Dendritic cell treated with granulocyte-macrophage colony-stimulating factor and Interleukin-4, amounts not matched to agents 40 ng/mL and 50 ng/mL, for 4 days (primary cell): ENCODE measurements around the gene MYMK.
A peak's percentile ranks its signal among the peaks of the same experiment; 100 is the strongest.

Source experiments
- H3K27ac Mint-ChIP-seq: one replicate; pipeline ENCODE4 v1.8.0; 2022; ENCODE audit warnings: mild to moderate bottlenecking, mixed read lengths
- H3K27me3 Mint-ChIP-seq: one replicate; pipeline ENCODE4 v1.8.0; 2022; ENCODE audit warnings: mild to moderate bottlenecking, mixed read lengths
- H3K36me3 Mint-ChIP-seq: one replicate; pipeline ENCODE4 v1.8.0; 2022; ENCODE audit warnings: low read depth, mixed read lengths
- H3K4me1 Mint-ChIP-seq: one replicate; pipeline ENCODE4 v1.8.0; 2022; ENCODE audit warnings: low read depth, mixed read lengths
- H3K4me3 Mint-ChIP-seq: one replicate; pipeline ENCODE4 v1.8.0; 2022; ENCODE audit warnings: mild to moderate bottlenecking, moderate library complexity, mixed read lengths
- H3K9me3 Mint-ChIP-seq: one replicate; pipeline ENCODE4 v1.8.0; 2022; ENCODE audit warnings: mixed read lengths
- intact Hi-C: fragments of 100-400 bp; cut with micrococcal nuclease; formaldehyde crosslinking; loops from one replicate; pipeline ENCODE4 v1.15.0; 2022

MYMK gene

GRCh38 chr9:133490201-133490681 is 34.5 kb downstream of the MYMK start:
- Mint-ChIP-seq H3K4me3 (no peak overlapping the region), H3K36me3 (no peaks in the 10 kb centered on the region), H3K27me3 (peaks cover 14% of the 10 kb centered on the region), H3K9me3 (no peaks in the 10 kb centered on the region), H3K27ac (no peak overlapping the region), H3K4me1 (peaks cover 7% of the 10 kb centered on the region)
- intact Hi-C loops: no loop called here

GRCh38 chr9:133489253-133490190 is 35.2 kb downstream of the MYMK start:
- intact Hi-C loops: loop anchor here (5.0 kb wide), 1 partner anchor 302 kb away; no protein-coding TSS in a partner anchor
- no peak overlapping the region for H3K27ac Mint-ChIP-seq

GRCh38 chr9:133488686-133489252 is 36.0 kb downstream of the MYMK start:
- intact Hi-C loops: loop anchor here (5.0 kb wide), 1 partner anchor 301 kb away; no protein-coding TSS in a partner anchor
- Mint-ChIP-seq H3K4me3 (no peak overlapping the region), H3K27ac (no peak overlapping the region)

More at GRCh38 chr9:133489253-133490190, 35.2 kb downstream of the MYMK start:
- Mint-ChIP-seq H3K4me1 (peaks cover 7% of the 10 kb centered on the region), H3K27me3 (peaks cover 15% of the 10 kb centered on the region), H3K4me3 (no peak overlapping the region), H3K36me3 (no peaks in the 10 kb centered on the region), H3K9me3 (no peaks in the 10 kb centered on the region)

GRCh38 chr9:133487331-133487725 is 37.4 kb downstream of the MYMK start:
- Mint-ChIP-seq H3K9me3 (no peaks in the 10 kb centered on the region), H3K36me3 (no peaks in the 10 kb centered on the region), H3K27me3 (peaks cover 33% of the 10 kb centered on the region), H3K27ac (no peak overlapping the region), H3K4me1 (peaks cover 7% of the 10 kb centered on the region), H3K4me3 (no peak overlapping the region)
- intact Hi-C loops: loop anchor here (5.0 kb wide), 1 partner anchor 300 kb away; no protein-coding TSS in a partner anchor

More at GRCh38 chr9:133488686-133489252, 36.0 kb downstream of the MYMK start:
- no peaks in the 10 kb centered on the region for H3K9me3 Mint-ChIP-seq
- peaks cover 20% of the 10 kb centered on the region for H3K27me3 Mint-ChIP-seq
- H3K36me3 Mint-ChIP-seq: no peaks in the 10 kb centered on the region
- H3K4me1 Mint-ChIP-seq: peaks cover 7% of the 10 kb centered on the region

GRCh38 chr9:133485531-133486260 is 39.1 kb downstream of the MYMK start:
- intact Hi-C loops: loop anchor here (1.0 to 5.0 kb wide), 2 partner anchors 78 to 298 kb away; no protein-coding TSS in a partner anchor
- Mint-ChIP-seq H3K27ac (peak overlapping the region; percentile 34), H3K4me1 (peaks cover 7% of the 10 kb centered on the region), H3K4me3 (no peak overlapping the region), H3K9me3 (no peaks in the 10 kb centered on the region), H3K27me3 (peaks cover 48% of the 10 kb centered on the region), H3K36me3 (no peaks in the 10 kb centered on the region)

GRCh38 chr9:133484671-133485437 is 39.9 kb downstream of the MYMK start:
- Mint-ChIP-seq H3K27me3 (peaks cover 50% of the 10 kb centered on the region), H3K9me3 (no peaks in the 10 kb centered on the region), H3K36me3 (no peaks in the 10 kb centered on the region), H3K27ac (no peak overlapping the region), H3K4me3 (no peak overlapping the region), H3K4me1 (peaks cover 11% of the 10 kb centered on the region)
- intact Hi-C loops: loop anchor here (5.0 kb wide), 1 partner anchor 298 kb away; no protein-coding TSS in a partner anchor

GRCh38 chr9:133483611-133484010 is 41.1 kb downstream of the MYMK start:
- no peaks in the 10 kb centered on the region for H3K9me3 Mint-ChIP-seq
- H3K27ac Mint-ChIP-seq: no peak overlapping the region
- H3K36me3 Mint-ChIP-seq: no peaks in the 10 kb centered on the region
- peaks cover 18% of the 10 kb centered on the region for H3K4me1 Mint-ChIP-seq
- H3K4me3 Mint-ChIP-seq: no peak overlapping the region
- intact Hi-C loops: no loop called here
- H3K27me3 Mint-ChIP-seq: peaks cover 52% of the 10 kb centered on the region

GRCh38 chr9:133478851-133479711 is 45.7 kb downstream of the MYMK start, which contains the start of gene SLC2A6:
TSS of gene SLC2A6 (minus strand) at chr9:133479099. CDS start at chr9:133479059, 40 bp downstream.
- H3K9me3 Mint-ChIP-seq: no peaks in the 10 kb centered on the region
- H3K4me3 Mint-ChIP-seq: peak within 1 kb of the TSS; percentile 86
- intact Hi-C loops: loop anchor here (2.0 to 5.0 kb wide), 2 partner anchors 20 to 122 kb away; partner anchors contain the start of genes CACFD1, SURF1 and SURF2
- peak within 1 kb of the TSS; percentile 79 for H3K27ac Mint-ChIP-seq
- H3K36me3 Mint-ChIP-seq: peaks cover 37% of the 10 kb centered on the region
- H3K27me3 Mint-ChIP-seq: peaks cover 39% of the 10 kb centered on the region
- peaks cover 49% of the 10 kb centered on the region for H3K4me1 Mint-ChIP-seq

GRCh38 chr9:133477992-133478850 is 46.5 kb downstream of the MYMK start:
- H3K4me1 Mint-ChIP-seq: peaks cover 58% of the 10 kb centered on the region
- H3K4me3 Mint-ChIP-seq: peak overlapping the region; percentile 86
- intact Hi-C loops: loop anchor here (2.0 to 5.0 kb wide), 2 partner anchors 19 to 121 kb away; partner anchors contain the start of genes CACFD1, SURF1 and SURF2
- peaks cover 45% of the 10 kb centered on the region for H3K36me3 Mint-ChIP-seq
- peaks cover 32% of the 10 kb centered on the region for H3K27me3 Mint-ChIP-seq
- peak overlapping the region; percentile 79 for H3K27ac Mint-ChIP-seq
- H3K9me3 Mint-ChIP-seq: no peaks in the 10 kb centered on the region

GRCh38 chr9:133477461-133477860 is 47.3 kb downstream of the MYMK start:
- Mint-ChIP-seq H3K4me1 (peaks cover 65% of the 10 kb centered on the region), H3K4me3 (peak overlapping the region; percentile 86), H3K36me3 (peaks cover 53% of the 10 kb centered on the region), H3K27me3 (peaks cover 26% of the 10 kb centered on the region), H3K27ac (peak overlapping the region; percentile 79), H3K9me3 (no peaks in the 10 kb centered on the region)
- intact Hi-C loops: loop anchor here (5.0 kb wide), 1 partner anchor 120 kb away; the partner anchor contains the start of genes SURF1 and SURF2

GRCh38 chr9:133476941-133477340 is 47.8 kb downstream of the MYMK start:
- H3K4me3 Mint-ChIP-seq: peak overlapping the region; percentile 86
- peaks cover 58% of the 10 kb centered on the region for H3K36me3 Mint-ChIP-seq
- intact Hi-C loops: loop anchor here (5.0 kb wide), 1 partner anchor 120 kb away; the partner anchor contains the start of genes SURF1 and SURF2
- H3K27ac Mint-ChIP-seq: peak overlapping the region; percentile 79
- H3K9me3 Mint-ChIP-seq: no peaks in the 10 kb centered on the region
- H3K4me1 Mint-ChIP-seq: peaks cover 70% of the 10 kb centered on the region
- H3K27me3 Mint-ChIP-seq: peaks cover 21% of the 10 kb centered on the region
